ENCODE data around the gene SERF2.
"Not testable (repeated sequence)": the region's sequence is repeated elsewhere in the genome, so short reads cannot be mapped to it uniquely, and the experiment has no call there.

Gene SERF2

GRCh38 chr15:43791993-43792760 is at the start of gene SERF2:
TSS of gene SERF2 (plus strand) at chr15:43792320. CDS start at chr15:43792377, 57 bp downstream.
- Mint-ChIP-seq H3K27me3 (no peaks in the 10 kb centered on the region), H3K36me3 (ENCODE audit: low read depth) (peaks cover 58% of the 10 kb centered on the region), H3K27ac (peak within 1 kb of the TSS; percentile 100), H3K4me1 (ENCODE audit: low read depth) (peaks cover 46% of the 10 kb centered on the region), H3K4me3 (peak within 1 kb of the TSS; percentile 82), H3K9me3 (no peaks in the 10 kb centered on the region)
- intact Hi-C loops (cut with micrococcal nuclease), result no loop called here

DNA sequence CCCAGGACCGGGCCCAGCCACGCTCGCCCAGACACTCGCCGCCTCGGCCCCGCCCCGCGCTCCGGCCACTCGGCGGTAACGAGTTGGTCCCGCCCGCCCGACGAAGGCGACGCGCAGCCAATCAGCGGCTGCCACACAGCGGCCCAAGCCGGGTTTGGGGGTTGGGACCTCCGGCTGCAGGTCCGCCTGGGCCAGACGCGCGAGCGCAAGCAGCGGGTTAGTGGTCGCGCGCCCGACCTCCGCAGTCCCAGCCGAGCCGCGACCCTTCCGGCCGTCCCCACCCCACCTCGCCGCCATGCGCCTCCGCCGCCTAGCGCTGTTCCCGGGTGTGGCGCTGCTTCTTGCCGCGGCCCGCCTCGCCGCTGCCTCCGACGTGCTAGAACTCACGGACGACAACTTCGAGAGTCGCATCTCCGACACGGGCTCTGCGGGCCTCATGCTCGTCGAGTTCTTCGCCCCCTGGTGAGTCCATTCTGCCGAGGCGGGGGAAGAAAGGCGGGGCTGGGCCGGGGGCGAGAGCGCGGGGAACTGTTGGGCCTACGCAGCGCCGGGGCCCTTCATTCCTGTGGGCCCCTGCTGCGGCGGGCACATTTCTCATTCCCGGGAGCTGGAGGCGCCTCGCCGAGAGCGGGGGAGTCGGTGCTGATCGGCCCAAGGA is 45.7 kb upstream of the SERF2 start, which contains the start of gene PDIA3:
PDIA3 (plus strand) TSS at position 194 of the 658 bp plus-strand sequence; CDS start at position 296, 102 bp downstream.
- H3K27me3 Mint-ChIP-seq; intact Hi-C loops (cut with micrococcal nuclease); H3K9me3 Mint-ChIP-seq: not testable (repeated sequence)
- H3K4me3 Mint-ChIP-seq, result peak within 1 kb of the TSS; percentile 89
- peaks cover 31% of the 10 kb centered on the region for H3K4me1 Mint-ChIP-seq (ENCODE audit: low read depth)
- peak within 1 kb of the TSS; percentile 99 for H3K27ac Mint-ChIP-seq
- peaks cover 45% of the 10 kb centered on the region for H3K36me3 Mint-ChIP-seq (ENCODE audit: low read depth)

- peak overlapping the region; percentile 99 for H3K27ac Mint-ChIP-seq
- peak overlapping the region; percentile 89 for H3K4me3 Mint-ChIP-seq
- peaks cover 35% of the 10 kb centered on the region for H3K4me1 Mint-ChIP-seq (ENCODE audit: low read depth)
- H3K36me3 Mint-ChIP-seq (ENCODE audit: low read depth), result peaks cover 51% of the 10 kb centered on the region
- intact Hi-C loops (cut with micrococcal nuclease); H3K27me3 Mint-ChIP-seq; H3K9me3 Mint-ChIP-seq: not testable (repeated sequence)
Observed at GRCh38 chr15:43746903-43747309, 45.2 kb upstream of the SERF2 start.

DNA sequence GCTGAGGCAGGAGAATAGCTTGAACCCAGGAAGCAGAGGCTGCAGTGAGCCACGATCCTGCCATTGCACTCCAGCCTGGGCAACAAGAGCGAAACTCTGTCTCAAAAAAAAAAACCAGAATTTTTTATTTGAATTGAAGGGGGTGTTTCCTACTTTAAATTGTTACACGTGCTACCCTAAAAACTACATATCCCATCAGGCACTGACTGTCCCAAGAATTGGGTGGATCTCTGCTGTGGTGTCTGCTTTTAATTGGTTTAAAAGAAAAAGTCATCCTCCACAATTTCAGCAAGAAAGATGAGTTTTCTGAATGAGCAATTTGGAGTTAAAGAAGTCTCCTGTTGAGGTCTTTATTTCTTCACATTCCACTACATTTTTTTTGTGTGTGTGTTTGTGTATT is 43.7 kb upstream of the SERF2 start:
- H3K4me3 Mint-ChIP-seq, result peak overlapping the region; percentile 89
- intact Hi-C loops (cut with micrococcal nuclease), result no loop called here

DNA sequence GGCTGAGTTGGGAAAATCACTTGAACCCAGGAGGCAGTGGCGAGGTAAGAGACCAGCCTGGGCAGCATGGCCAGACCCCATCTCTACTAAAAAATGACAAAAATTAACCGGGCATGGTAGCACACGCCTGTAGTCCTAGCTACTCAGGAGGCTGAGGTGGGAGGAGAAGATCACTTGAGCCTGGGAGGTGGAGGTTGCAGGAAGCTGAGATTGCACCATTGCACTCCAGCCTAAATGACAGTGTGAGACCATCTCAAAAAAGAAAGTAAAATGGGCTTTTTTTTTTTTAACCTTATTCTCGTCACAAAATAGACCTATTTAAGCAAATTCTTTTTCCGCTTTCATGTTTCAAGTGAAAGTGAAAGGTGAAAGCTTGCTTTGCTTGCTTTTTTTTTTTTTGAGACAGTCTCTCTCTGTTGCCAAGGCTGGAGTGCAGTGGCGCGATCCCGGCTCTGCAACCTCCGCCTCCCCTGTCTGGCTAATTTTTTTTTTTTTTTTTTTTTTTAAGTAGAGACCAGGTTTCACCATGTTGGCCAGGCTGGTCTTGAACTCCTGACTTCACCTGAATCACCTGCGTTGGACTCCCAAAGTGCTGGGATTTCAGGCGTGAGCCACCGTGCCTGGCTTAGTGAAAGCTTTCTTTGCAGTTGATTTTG is 42.3 kb upstream of the SERF2 start:
- Mint-ChIP-seq H3K27me3 (no peaks in the 10 kb centered on the region), H3K9me3 (no peaks in the 10 kb centered on the region), H3K4me1 (ENCODE audit: low read depth) (peaks cover 32% of the 10 kb centered on the region), H3K36me3 (ENCODE audit: low read depth) (peaks cover 80% of the 10 kb centered on the region), H3K27ac (peak overlapping the region; percentile 63), H3K4me3 (peak overlapping the region; percentile 51)
- intact Hi-C loops (cut with micrococcal nuclease), result no loop called here

More for the DNA sequence above, 43.7 kb upstream of the SERF2 start:
- Mint-ChIP-seq H3K9me3 (no peaks in the 10 kb centered on the region), H3K36me3 (ENCODE audit: low read depth) (peaks cover 65% of the 10 kb centered on the region), H3K27ac (peak overlapping the region; percentile 99), H3K27me3 (no peaks in the 10 kb centered on the region), H3K4me1 (ENCODE audit: low read depth) (peaks cover 39% of the 10 kb centered on the region)

- Mint-ChIP-seq H3K4me3 (no peak overlapping the region), H3K36me3 (ENCODE audit: low read depth) (peaks cover 93% of the 10 kb centered on the region), H3K27ac (no peak overlapping the region), H3K27me3 (no peaks in the 10 kb centered on the region), H3K4me1 (ENCODE audit: low read depth) (peaks cover 27% of the 10 kb centered on the region), H3K9me3 (no peaks in the 10 kb centered on the region)
- intact Hi-C loops (cut with micrococcal nuclease), result no loop called here
Observed at GRCh38 chr15:43751885-43752284, 40.2 kb upstream of the SERF2 start.

DNA sequence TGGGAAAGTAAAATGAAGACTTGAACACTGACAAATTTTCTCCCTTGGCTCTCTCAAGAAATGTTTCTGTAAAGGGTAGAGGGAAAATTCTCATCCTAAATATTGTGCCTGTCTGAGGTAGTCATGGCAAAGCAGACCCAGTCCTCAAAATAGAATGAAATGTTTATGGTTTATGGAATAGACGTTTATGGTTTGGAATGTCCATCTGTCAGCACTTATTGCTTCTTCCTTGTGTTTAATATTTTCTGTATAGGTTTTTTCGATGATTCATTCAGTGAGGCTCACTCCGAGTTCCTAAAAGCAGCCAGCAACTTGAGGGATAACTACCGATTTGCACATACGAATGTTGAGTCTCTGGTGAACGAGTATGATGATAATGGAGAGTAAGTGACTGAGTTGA is 29.3 kb upstream of the SERF2 start:
- Mint-ChIP-seq H3K27ac (no peak overlapping the region), H3K4me1 (ENCODE audit: low read depth) (no peaks in the 10 kb centered on the region), H3K4me3 (no peak overlapping the region), H3K27me3 (no peaks in the 10 kb centered on the region), H3K9me3 (no peaks in the 10 kb centered on the region), H3K36me3 (ENCODE audit: low read depth) (peaks cover 100% of the 10 kb centered on the region)
- intact Hi-C loops (cut with micrococcal nuclease), result no loop called here

- Mint-ChIP-seq H3K27ac (no peak overlapping the region), H3K4me1 (ENCODE audit: low read depth) (peaks cover 2% of the 10 kb centered on the region), H3K27me3 (no peaks in the 10 kb centered on the region), H3K4me3 (no peak overlapping the region), H3K36me3 (ENCODE audit: low read depth) (peaks cover 100% of the 10 kb centered on the region), H3K9me3 (no peaks in the 10 kb centered on the region)
- intact Hi-C loops (cut with micrococcal nuclease), result no loop called here
Observed at GRCh38 chr15:43763819-43764446, 28.2 kb upstream of the SERF2 start.

GRCh38 chr15:43769584-43770228 is 22.4 kb upstream of the SERF2 start:
- Mint-ChIP-seq H3K9me3 (no peaks in the 10 kb centered on the region), H3K27ac (peak overlapping the region; percentile 78), H3K4me1 (ENCODE audit: low read depth) (peaks cover 55% of the 10 kb centered on the region), H3K4me3 (no peak overlapping the region), H3K27me3 (no peaks in the 10 kb centered on the region), H3K36me3 (ENCODE audit: low read depth) (peaks cover 97% of the 10 kb centered on the region)
- intact Hi-C loops (cut with micrococcal nuclease), result loop anchor here (10.0 kb wide), 1 partner anchor 55 kb away; the partner anchor contains the start of genes MFAP1 and WDR76

DNA sequence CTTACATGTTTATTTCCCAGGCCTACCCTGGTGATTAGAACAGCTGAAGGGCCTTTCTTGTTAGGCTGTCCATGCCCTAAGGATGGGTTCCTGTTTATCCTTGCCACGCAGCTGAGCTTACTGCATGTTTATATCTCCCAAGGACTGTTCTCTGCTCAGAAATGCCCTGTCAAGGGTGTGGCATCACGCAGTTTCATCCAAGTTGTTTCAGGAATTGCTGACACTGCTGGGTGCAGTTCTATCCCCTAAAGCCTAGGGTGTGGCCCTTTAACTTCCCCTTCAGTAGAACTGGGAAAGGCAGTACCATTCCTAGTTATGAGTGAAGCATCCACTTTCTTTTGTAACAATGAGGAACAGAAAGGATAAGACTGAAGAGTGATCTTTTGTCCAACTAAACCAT is 20.3 kb upstream of the SERF2 start:
- no peaks in the 10 kb centered on the region for H3K27me3 Mint-ChIP-seq
- H3K4me3 Mint-ChIP-seq, result no peak overlapping the region
- no peaks in the 10 kb centered on the region for H3K9me3 Mint-ChIP-seq
- peak overlapping the region; percentile 78 for H3K27ac Mint-ChIP-seq
- intact Hi-C loops (cut with micrococcal nuclease), result loop anchor here (10.0 kb wide), 1 partner anchor 53 kb away; the partner anchor contains the start of genes MFAP1 and WDR76
- H3K4me1 Mint-ChIP-seq (ENCODE audit: low read depth), result peaks cover 74% of the 10 kb centered on the region
- peaks cover 96% of the 10 kb centered on the region for H3K36me3 Mint-ChIP-seq (ENCODE audit: low read depth)

- Mint-ChIP-seq H3K4me3 (no peak overlapping the region), H3K36me3 (ENCODE audit: low read depth) (peaks cover 88% of the 10 kb centered on the region)
- intact Hi-C loops (cut with micrococcal nuclease), result loop anchor here (10.0 kb wide), 1 partner anchor 52 kb away; the partner anchor contains the start of genes MFAP1 and WDR76
Observed at GRCh38 chr15:43772624-43773023, 19.5 kb upstream of the SERF2 start.

DNA sequence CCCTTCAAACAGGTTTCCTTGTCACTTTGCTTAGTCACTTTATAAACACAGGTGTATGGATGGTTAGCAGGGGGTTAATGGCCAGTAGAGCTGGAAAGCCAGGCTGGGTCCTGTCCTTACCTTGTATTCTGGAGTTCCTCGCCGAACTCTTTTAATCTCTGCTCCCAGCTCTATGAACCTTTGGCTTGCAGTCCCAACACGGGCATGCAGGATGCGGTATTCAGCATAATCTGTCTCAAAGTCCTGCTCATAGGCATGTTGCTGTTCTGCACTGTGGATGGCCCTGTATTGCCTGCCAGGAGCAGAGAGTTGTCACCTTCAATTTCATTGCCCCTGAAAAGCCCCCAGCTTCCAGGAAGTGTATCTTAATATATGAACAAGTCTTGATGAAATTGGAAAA is 18.1 kb upstream of the SERF2 start:
- intact Hi-C loops (cut with micrococcal nuclease), result loop anchor here (10.0 kb wide), 1 partner anchor 51 kb away; the partner anchor contains the start of genes MFAP1 and WDR76
- peak overlapping the region; percentile 95 for H3K27ac Mint-ChIP-seq
- H3K4me1 Mint-ChIP-seq (ENCODE audit: low read depth), result peaks cover 77% of the 10 kb centered on the region
- no peaks in the 10 kb centered on the region for H3K27me3 Mint-ChIP-seq
- no peaks in the 10 kb centered on the region for H3K9me3 Mint-ChIP-seq
- no peak overlapping the region for H3K4me3 Mint-ChIP-seq
- H3K36me3 Mint-ChIP-seq (ENCODE audit: low read depth), result peaks cover 74% of the 10 kb centered on the region

More at GRCh38 chr15:43772624-43773023, 19.5 kb upstream of the SERF2 start:
- Mint-ChIP-seq H3K27ac (peak overlapping the region; percentile 78), H3K4me1 (ENCODE audit: low read depth) (peaks cover 74% of the 10 kb centered on the region), H3K27me3 (no peaks in the 10 kb centered on the region), H3K9me3 (no peaks in the 10 kb centered on the region)

GRCh38 chr15:43775411-43775965 is 16.6 kb upstream of the SERF2 start:
- H3K27me3 Mint-ChIP-seq, result no peaks in the 10 kb centered on the region
- peak overlapping the region; percentile 95 for H3K27ac Mint-ChIP-seq
- peaks cover 59% of the 10 kb centered on the region for H3K36me3 Mint-ChIP-seq (ENCODE audit: low read depth)
- H3K9me3 Mint-ChIP-seq, result no peaks in the 10 kb centered on the region
- intact Hi-C loops (cut with micrococcal nuclease), result loop anchor here (10.0 kb wide), 1 partner anchor 49 kb away; the partner anchor contains the start of genes MFAP1 and WDR76
- H3K4me1 Mint-ChIP-seq (ENCODE audit: low read depth), result peaks cover 69% of the 10 kb centered on the region
- H3K4me3 Mint-ChIP-seq, result peak overlapping the region; percentile 88
